ENCODE results near the gene MATCAP1. TPM values are rescaled to one million over a fixed set of nuclear protein-coding genes. Genes with fewer than 3 reads are reported as not detected.

MATCAP1 gene
- total and polyA plus RNA-seq, 2 of the 13 experiments (the other 11 are each of a cell fraction or from before 2014, with no cell fraction given): 11.2 to 24.5 TPM

DNA sequence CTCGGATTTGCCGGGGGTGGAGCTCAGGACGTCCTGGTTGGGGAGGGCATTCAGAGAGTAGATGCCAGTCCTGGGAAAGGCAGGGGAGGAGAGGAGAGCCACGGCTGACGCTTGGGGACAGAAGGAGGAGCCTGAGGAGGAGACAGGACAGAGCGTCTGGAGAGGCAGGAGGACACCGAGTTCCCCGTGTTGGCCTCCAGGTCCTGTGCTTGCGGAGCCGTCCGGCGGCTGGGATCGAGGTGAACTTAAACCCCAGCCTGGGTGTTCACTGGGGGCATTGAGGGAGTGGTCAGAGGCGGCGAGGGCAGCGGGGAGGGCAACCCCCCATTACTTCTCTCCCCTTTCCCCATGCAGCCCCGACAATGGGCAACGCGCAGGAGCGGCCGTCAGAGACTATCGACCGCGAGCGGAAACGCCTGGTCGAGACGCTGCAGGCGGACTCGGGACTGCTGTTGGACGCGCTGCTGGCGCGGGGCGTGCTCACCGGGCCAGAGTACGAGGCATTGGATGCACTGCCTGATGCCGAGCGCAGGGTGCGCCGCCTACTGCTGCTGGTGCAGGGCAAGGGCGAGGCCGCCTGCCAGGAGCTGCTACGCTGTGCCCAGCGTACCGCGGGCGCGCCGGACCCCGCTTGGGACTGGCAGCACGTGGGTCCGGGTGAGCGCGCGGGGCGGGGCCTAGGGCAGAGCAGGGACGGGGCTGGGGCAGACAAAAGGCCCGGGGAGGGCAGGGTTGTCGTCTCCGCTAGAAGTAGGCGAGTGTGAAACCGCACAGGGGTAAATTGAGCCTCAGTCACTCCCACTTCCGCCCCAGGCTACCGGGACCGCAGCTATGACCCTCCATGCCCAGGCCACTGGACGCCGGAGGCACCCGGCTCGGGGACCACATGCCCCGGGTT is 9.7 kb downstream of the MATCAP1 start (continued):
- TF ChIP-seq, protein P1, sequence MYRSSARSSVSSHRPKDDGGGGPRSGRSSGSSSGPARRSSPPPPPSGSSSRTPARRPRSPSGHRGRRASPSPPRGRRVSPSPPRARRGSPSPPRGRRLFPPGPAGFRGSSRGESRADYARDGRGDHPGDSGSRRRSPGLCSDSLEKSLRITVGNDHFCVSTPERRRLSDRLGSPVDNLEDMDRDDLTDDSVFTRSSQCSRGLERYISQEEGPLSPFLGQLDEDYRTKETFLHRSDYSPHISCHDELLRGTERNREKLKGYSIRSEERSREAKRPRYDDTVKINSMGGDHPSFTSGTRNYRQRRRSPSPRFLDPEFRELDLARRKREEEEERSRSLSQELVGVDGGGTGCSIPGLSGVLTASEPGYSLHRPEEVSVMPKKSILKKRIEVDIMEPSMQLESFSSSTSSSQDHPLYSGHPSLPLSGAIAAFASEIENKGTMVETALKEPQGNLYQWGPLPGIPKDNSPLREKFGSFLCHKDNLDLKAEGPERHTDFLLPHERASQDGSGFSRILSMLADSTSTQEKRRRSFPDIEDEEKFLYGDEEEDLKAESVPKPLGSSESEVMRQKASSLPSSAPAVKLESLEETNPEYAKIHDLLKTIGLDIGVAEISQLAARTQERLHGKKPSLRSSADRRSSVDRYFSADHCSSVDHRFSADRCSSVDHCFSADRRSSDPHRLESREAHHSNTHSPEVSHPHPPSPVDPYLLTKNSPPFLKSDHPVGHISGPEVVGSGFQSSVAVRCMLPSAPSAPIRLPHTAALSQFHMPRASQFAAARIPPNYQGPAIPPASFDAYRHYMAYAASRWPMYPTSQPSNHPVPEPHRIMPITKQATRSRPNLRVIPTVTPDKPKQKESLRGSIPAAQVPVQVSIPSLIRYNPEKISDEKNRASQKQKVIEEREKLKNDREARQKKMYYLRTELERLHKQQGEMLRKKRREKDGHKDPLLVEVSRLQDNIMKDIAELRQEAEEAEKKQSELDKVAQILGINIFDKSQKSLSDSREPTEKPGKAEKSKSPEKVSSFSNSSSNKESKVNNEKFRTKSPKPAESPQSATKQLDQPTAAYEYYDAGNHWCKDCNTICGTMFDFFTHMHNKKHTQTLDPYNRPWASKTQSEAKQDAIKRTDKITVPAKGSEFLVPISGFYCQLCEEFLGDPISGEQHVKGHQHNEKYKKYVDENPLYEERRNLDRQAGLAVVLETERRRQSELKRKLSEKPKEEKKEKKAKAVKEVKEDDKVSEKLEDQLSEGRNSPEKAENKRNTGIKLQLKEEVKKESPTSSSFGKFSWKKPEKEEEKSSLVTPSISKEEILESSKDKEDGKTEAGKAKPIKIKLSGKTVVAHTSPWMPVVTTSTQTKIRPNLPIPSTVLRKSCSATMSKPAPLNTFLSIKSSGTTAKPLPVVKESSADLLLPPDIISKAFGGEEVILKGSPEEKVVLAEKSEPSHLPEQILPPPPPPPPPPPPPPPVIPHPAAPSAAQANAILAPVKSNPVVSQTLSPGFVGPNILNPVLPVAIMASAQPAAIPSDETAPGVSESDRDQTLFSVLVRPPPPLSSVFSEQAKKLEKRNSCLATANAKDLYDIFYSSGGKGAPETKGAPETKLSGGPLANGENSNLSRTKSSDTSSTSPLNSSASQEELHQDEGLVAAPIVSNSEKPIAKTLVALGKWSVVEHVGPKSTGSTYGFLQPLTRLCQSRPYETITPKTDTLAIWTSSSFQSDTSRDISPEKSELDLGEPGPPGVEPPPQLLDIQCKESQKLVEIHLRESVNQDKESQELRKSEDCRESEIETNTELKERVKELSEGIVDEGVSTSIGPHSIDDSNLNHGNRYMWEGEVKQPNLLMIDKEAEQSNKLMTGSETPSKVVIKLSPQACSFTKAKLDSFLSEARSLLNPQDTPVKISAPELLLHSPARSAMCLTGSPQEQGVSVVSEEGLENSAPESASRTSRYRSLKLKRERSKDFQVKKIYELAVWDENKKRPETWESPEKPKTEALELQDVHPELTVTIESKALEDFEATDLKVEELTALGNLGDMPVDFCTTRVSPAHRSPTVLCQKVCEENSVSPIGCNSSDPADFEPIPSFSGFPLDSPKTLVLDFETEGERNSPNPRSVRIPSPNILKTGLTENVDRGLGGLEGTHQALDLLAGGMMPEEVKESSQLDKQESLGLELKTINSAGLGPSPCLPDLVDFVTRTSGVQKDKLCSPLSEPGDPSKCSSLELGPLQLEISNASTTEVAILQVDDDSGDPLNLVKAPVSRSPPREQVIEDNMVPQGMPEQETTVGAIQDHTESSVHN (CRISPR knock-in tag; IDR thresholded peaks at IDR 0.05): peak; percentile 71; the same call in 1 of the 2 replicates
- TF ChIP-seq SP5 (CRISPR knock-in tag; IDR thresholded peaks at IDR 0.05; ENCODE audit: borderline replicate concordance, low read depth) (peak; percentile 76), MZF1 (CRISPR knock-in tag; IDR thresholded peaks at IDR 0.05; ENCODE audit: borderline replicate concordance) (peak; percentile 88; the same call in 1 of the 2 replicates), EZH2 (conservative IDR thresholded peaks at IDR 0.05; ENCODE audit: low read depth, low read length) (no peak), ZNF256 (CRISPR knock-in tag; conservative IDR thresholded peaks at IDR 0.05) (no peak), PRMT3 (CRISPR knock-in tag; IDR thresholded peaks at IDR 0.05; ENCODE audit: borderline replicate concordance, low read depth) (peak; percentile 86), CENPX (CRISPR knock-in tag; IDR thresholded peaks at IDR 0.05) (no peak), DNMT1 (CRISPR knock-in tag; IDR thresholded peaks at IDR 0.05) (peak; percentile 78; the same call in 1 of the 2 replicates), RARA (CRISPR knock-in tag; IDR thresholded peaks at IDR 0.05) (peak; percentile 81), ZNF30 (CRISPR knock-in tag; IDR thresholded peaks at IDR 0.05) (peak; percentile 86; the same call in 1 of the 2 replicates), ESRRA (CRISPR knock-in tag; IDR thresholded peaks at IDR 0.05; ENCODE audit: low read depth) (peak; percentile 34; the same call in 1 of the 2 replicates), ZSCAN29 (CRISPR knock-in tag; conservative IDR thresholded peaks at IDR 0.05) (peak; percentile 81; the same call in 1 of the 2 replicates), TBL1XR1 (IDR thresholded peaks at IDR 0.05; ENCODE audit: borderline replicate concordance, low read length, partially characterized antibody) (peak; percentile 32), KLF9 (CRISPR knock-in tag; IDR thresholded peaks at IDR 0.05; ENCODE audit: low read depth) (no peak), FOSL1 (CRISPR knock-in tag; IDR thresholded peaks at IDR 0.05; ENCODE audit: borderline replicate concordance) (no peak), TBX3 (IDR thresholded peaks at IDR 0.05; ENCODE audit: borderline replicate concordance) (no peak), HMG20A (CRISPR knock-in tag; IDR thresholded peaks at IDR 0.05; ENCODE audit: borderline replicate concordance) (0 out of 2 replicates have a peak, but pooled peaks have one; percentile 63), STAG1 (CRISPR knock-in tag; IDR thresholded peaks at IDR 0.05) (peak; percentile 58), ELF4 (CRISPR knock-in tag; IDR thresholded peaks at IDR 0.05; ENCODE audit: borderline replicate concordance) (no peak), GFI1 (CRISPR knock-in tag; IDR thresholded peaks at IDR 0.05; ENCODE audit: borderline replicate concordance) (0 out of 2 replicates have a peak, but pooled peaks have one; percentile 61), MAF1 (CRISPR knock-in tag; IDR thresholded peaks at IDR 0.05; ENCODE audit: borderline replicate concordance) (no peak), TRIM24 (CRISPR knock-in tag; IDR thresholded peaks at IDR 0.05) (no peak), ELF3 (CRISPR knock-in tag; IDR thresholded peaks at IDR 0.05) (peak; percentile 90)

All from HepG2 (cell line).